ENCODE results near the gene SLC41A2. TPM values are rescaled to one million over a fixed set of nuclear protein-coding genes. Genes with fewer than 3 reads are reported as not detected.

The SLC41A2 gene
- total and polyA plus RNA-seq, 10 of the 15 experiments (the other 5 are each of a cell fraction or from before 2014, with no cell fraction given): 3.5 to 19.0 (median 11.3) TPM

- no peaks in the 10 kb centered on the region for H3K27me3 ChIP-seq (replicated peaks in 1 of 2; ENCODE audit: control insufficient read depth in 2 of 2, insufficient read depth in 2 of 2, low read length in 1 of 2)
- H4K20me1 ChIP-seq (ENCODE audit: control insufficient read depth, insufficient read depth): no peaks in the 10 kb centered on the region
- H3K4me1 ChIP-seq (ENCODE audit: control insufficient read depth, insufficient read depth, low read length): no peaks in the 10 kb centered on the region
- H3K27ac ChIP-seq (ENCODE audit: control insufficient read depth, insufficient read depth): no peak overlapping the region
- H3K9me3 ChIP-seq (replicated peaks; ENCODE audit: control insufficient read depth, insufficient read depth, low read length): no peaks in the 10 kb centered on the region; the same call in 2 of the 3 replicates
- ATAC-seq: no peak
- H3K4me2 ChIP-seq (ENCODE audit: control insufficient read depth, insufficient read depth): no peak overlapping the region
- no peaks in the 10 kb centered on the region for H3K79me2 ChIP-seq (ENCODE audit: control insufficient read depth, insufficient read depth, low read length)
- ChIA-PET CTCF (no interaction called here), POLR2A (interaction anchor here (0.9 kb wide), 1 partner anchor 11 kb away, joined by 6 read pairs; no protein-coding TSS in a partner anchor), SMC1A (ENCODE audit: uncharacterized antibody, unreplicated experiment) (interaction anchor here (2.1 kb wide), 1 partner anchor 25 kb away, joined by 4 read pairs; no protein-coding TSS in a partner anchor), RAD21 (ENCODE audit: unreplicated experiment) (no interaction called here)
- TF ChIP-seq PML (IDR thresholded peaks at IDR 0.05; ENCODE audit: low read length): no peak
- no peak for TF ChIP-seq ZBTB40 (IDR thresholded peaks at IDR 0.05; ENCODE audit: borderline replicate concordance)
- no peak for TF ChIP-seq NKRF (conservative IDR thresholded peaks at IDR 0.05)
- no peak for TF ChIP-seq ZNF207 (IDR thresholded peaks at IDR 0.05; ENCODE audit: borderline replicate concordance)
- no peak for TF ChIP-seq CBFB (IDR thresholded peaks at IDR 0.05; ENCODE audit: low read depth)
- TF ChIP-seq ZZZ3 (IDR thresholded peaks at IDR 0.05; ENCODE audit: control insufficient read depth, insufficient read length, low read depth): no peak
- no peaks in the 10 kb centered on the region for H3K36me3 ChIP-seq (ENCODE audit: control insufficient read depth in 2 of 2, insufficient read depth in 2 of 2, low read length in 1 of 2)
- no peak for DNase-seq (ENCODE audit: low read depth, low spot score)
- WGBS (ENCODE audit: insufficient coverage, insufficient replicate concordance, low lambda C conversion rate, missing lambda C conversion rate): 73% methylated on average over 4 of the region's 4 CpGs
- in situ Hi-C loops (cut with MboI): no loop called here
- no peak overlapping the region for H3K4me3 ChIP-seq
- intact Hi-C loops (cut with micrococcal nuclease; ENCODE audit: unreplicated experiment): no loop called here
- H3K9ac ChIP-seq (ENCODE audit: control insufficient read depth, insufficient read depth, low read length): no peak overlapping the region
- no peak for FAIRE-seq
- BruUV-seq (replicated peaks): no TSS peak
- H2AFZ ChIP-seq (ENCODE audit: control insufficient read depth, low read depth, low read length): no peak overlapping the region
Observed at GRCh38 chr12:104942075-104942474, 16.0 kb downstream of the SLC41A2 start.

All from GM12878 (cell line).